Activated CD8-positive, alpha-beta memory T cell treated with anti-CD3 and anti-CD28 coated beads, Interleukin-2, amount 50 U/mL, for 24 hours (primary cell): ENCODE measurements around the gene DACH1.

Experiments
- DNase-seq: peaks from one replicate; pipeline ENCODE4 v3.0.0-alpha.2; 2020; ENCODE audit errors: extremely low read depth

Gene DACH1

GRCh38 chr13:71587193-71587592, 279.8 kb downstream of the DACH1 start:
- no peak for DNase-seq

- no peak for DNase-seq
These were observed 283.4 kb downstream of the DACH1 start for GRCh38 chr13:71583581-71583980.

- DNase-seq = no peak
These were observed 286.4 kb downstream of the DACH1 start for GRCh38 chr13:71580614-71581013.

- DNase-seq = no peak
These were observed 289.0 kb downstream of the DACH1 start for GRCh38 chr13:71578048-71578447.

- DNase-seq = no peak
These were observed 289.9 kb downstream of the DACH1 start for GRCh38 chr13:71577127-71577526.

GRCh38 chr13:71576571-71576970, 290.4 kb downstream of the DACH1 start:
- DNase-seq = no peak

- DNase-seq = no peak
These were observed 320.1 kb downstream of the DACH1 start for GRCh38 chr13:71546881-71547280.

- DNase-seq = no peak
These were observed 326.9 kb downstream of the DACH1 start for GRCh38 chr13:71540098-71540497.

- DNase-seq = no peak
These were observed 330.8 kb downstream of the DACH1 start for GRCh38 chr13:71536201-71536600.

- no peak for DNase-seq
These were observed 342.2 kb downstream of the DACH1 start for GRCh38 chr13:71524613-71525304.

- DNase-seq = no peak
These were observed 342.8 kb downstream of the DACH1 start for GRCh38 chr13:71524245-71524612.

- DNase-seq = no peak
These were observed 344.0 kb downstream of the DACH1 start for GRCh38 chr13:71522941-71523526.

GRCh38 chr13:71517004-71517403, 350.0 kb downstream of the DACH1 start:
- DNase-seq = no peak

- no peak for DNase-seq
These were observed 350.5 kb downstream of the DACH1 start for GRCh38 chr13:71516521-71516920.

- no peak for DNase-seq
These were observed 351.3 kb downstream of the DACH1 start for GRCh38 chr13:71515744-71516038.

GRCh38 chr13:71514900-71515743, 351.9 kb downstream of the DACH1 start:
- no peak for DNase-seq

GRCh38 chr13:71513411-71514033, 353.5 kb downstream of the DACH1 start:
- DNase-seq = no peak

- no peak for DNase-seq
These were observed 363.2 kb downstream of the DACH1 start for GRCh38 chr13:71503781-71504180.

GRCh38 chr13:71499944-71500514, 367.0 kb downstream of the DACH1 start:
- DNase-seq = no peak

GRCh38 chr13:71499235-71499634, 367.8 kb downstream of the DACH1 start:
- DNase-seq = no peak

GRCh38 chr13:71493189-71493588, 373.8 kb downstream of the DACH1 start:
- no peak for DNase-seq

- DNase-seq = no peak
These were observed 374.6 kb downstream of the DACH1 start for GRCh38 chr13:71492346-71492871.
